HG03565 (cell line): Measurements from ENCODE around the gene PIMREG.

Source experiments
- ATAC-seq: cut with Tn5 transposase; IDR thresholded peaks from one replicate; pipeline ENCODE4 v1.9.1; 2021; ENCODE audit warnings: mild to moderate bottlenecking, moderate library complexity; ENCODE audit not compliant: unreplicated experiment

The PIMREG gene, protein sequence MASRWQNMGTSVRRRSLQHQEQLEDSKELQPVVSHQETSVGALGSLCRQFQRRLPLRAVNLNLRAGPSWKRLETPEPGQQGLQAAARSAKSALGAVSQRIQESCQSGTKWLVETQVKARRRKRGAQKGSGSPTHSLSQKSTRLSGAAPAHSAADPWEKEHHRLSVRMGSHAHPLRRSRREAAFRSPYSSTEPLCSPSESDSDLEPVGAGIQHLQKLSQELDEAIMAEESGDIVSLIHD

DNA sequence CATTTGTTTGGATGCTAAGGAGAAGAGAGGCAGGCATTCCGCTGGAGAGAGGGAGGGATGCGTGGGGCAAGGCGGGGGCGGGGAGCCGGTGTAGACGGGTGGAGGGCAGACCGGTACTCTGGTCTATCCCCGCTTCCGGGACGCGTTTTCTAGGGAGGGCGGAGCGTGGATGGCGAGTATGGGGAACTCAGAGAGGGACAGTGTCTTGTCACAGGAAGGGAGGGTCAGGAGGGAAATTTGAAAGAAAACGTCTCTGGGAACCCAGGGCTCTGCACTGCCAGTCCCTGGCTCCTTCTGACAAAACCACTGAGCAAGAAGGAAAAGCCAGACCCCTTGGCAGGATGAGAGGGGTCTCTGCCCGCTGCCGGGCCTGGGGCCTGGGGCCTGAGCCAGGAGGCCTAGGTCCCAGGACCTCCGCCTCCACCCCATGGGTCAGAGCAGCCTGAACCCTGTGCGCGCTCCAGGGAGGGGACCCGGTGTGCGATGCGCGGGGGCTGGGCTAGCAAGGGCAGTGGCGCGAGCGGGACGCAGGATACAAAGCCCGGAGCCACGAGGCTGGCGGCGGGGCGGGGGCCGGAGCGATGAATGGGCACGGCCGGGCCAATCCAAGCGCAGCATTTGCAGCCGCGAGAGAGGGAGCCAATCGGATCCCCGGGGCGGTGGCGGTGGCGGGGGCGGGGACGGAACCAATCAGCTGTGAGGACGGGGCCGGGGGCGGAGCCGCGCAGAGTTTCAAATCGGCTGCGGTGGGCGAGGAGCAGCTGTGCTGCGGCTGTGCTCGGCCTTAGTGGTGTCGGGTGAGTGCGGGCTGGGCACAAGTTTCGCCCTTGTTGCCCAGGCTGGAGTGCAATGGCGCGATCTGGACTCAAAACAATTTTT is at the start of gene PIMREG:
Gene PIMREG (plus strand): TSS at position 764 of the 879 bp plus-strand sequence. CDS start 656 bp downstream, outside the sequence.
- peak; percentile 64 for ATAC-seq

DNA sequence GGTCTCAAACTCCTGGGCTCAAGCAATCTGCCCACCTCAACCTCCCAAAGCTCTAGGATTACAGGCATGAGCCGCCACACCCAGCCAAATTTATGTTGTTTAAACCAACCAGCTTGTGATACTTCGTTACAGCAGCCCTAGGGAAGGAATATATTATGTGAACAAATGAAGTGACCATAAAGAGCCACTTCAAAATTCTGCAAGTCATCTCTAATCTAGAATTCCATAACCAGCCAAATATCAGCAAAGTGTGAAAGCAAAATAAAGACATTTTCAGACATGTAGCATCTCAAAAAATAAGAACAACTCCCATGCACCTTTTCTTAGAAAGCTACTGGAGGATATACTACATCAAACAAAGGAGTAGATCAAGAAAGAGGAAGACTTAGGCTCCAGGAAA is 45.3 kb upstream of the PIMREG start:
- no peak for ATAC-seq

DNA sequence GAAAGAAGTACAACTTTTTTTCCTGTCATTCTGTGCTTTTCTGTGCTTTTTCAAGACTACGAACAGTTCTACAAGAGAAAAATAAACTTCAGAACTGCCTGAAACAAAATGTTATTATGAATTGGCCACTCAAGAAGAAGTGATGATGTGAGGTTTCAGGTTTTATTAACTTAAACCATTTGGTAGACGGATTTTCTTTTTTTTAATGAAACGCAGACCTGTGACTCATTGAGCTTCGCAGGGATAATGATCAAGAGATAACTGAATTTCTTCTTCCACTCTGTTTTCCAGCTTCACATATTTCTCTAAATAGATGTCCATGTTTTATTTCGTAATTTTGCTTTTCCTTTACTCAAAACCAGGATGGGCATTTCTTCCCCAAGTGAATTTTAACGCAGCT is 42.0 kb upstream of the PIMREG start:
- no peak for ATAC-seq

DNA sequence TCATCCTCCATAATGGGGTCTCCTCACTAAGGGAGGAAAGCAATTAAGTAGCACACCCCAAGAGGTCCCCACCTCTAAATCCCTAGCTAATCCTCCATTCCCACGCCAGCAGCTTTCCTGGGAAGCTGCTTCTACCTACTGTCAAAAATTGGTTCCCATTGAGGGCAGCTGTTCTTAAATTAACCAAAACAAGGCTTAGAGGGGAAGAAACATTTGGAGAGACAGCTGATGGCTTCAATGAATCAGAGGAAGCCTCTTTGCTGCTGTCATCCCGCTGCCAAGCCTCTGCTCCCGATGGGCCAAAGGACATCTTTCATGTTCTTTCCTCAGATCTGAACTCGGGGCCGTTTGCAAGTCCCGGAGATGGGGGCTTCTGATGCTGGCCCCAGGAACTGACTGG is 36.0 kb upstream of the PIMREG start:
- no peak for ATAC-seq

DNA sequence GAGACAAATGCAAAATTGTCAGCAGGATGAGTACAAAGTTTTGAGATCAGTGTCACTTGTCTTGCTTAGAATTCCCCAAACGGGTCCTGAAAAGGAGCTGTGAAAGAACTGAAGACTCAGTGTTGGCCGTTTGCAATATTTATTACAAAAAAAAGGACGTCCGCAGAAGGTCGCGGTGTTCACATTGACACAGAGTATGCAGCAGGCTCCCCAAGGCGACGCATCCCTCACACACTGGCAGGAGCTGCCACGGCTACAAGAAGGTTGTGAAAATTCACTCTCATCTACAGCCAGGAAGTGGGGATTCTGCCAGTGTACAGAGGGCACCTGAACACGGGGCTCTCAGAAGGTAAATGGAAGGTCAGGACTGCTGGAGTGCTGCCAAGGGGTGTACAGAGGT is 35.5 kb upstream of the PIMREG start:
- no peak for ATAC-seq

DNA sequence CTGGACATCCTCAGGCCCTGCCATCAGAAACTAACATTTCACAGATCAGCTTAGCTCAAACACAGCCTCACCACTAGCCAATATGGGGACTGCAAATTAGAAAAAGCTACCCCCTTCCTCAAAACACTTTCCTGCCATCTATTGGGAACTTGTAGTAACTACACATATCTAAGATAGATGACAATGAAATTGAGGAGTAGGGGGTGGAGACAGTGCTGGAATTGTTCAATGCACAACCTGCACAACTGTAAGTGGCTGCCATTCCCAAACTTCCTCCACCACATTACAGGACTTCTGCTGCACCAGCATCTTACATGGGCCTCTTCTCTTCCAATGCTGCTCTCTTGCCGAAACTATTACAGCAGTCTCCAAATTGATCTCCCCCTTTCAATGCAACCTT is 31.2 kb upstream of the PIMREG start:
- no peak for ATAC-seq

DNA sequence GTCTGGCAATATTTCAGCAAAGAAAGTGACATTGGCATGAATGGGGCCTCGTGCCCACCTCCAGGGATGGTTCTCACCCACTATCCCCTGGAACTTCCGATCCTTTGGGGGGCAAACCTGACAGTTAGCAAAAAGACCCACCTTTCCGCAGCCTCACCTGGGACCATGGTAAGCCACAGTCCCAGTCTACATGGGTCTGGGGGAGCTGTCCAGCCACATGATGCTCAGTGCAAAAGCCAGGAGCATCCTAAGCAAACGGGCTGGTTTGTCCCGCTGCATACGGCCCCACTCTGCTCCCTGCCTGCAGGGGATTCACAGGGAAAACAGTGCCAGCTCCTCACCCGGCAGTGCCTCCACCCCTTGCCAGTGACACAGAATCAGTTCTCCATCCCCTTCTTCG is 28.6 kb upstream of the PIMREG start:
- ATAC-seq, result no peak

DNA sequence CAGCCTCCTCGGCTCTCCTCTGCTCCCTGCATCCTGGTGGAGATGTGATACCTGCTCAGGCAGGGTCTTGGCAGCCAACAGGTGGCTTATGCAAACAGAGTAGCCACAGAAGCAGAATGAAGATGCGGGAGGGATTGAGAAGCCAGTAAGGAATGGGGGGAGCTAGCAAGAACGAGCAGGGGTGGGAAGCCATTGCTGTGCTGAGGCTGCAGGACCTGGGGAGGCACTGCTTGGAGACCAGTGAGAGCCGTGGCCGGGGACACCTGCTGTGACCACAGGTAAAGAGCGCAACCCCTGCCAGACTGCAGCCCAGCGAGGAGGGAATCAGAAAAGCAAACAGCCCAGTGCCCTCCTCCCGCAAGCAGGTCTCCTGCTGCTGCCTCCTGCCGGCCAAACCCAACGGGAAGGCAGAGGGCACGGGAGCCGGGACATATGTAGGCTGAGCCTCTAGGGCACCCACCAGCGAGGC is 24.0 kb upstream of the PIMREG start:
- ATAC-seq, result no peak

DNA sequence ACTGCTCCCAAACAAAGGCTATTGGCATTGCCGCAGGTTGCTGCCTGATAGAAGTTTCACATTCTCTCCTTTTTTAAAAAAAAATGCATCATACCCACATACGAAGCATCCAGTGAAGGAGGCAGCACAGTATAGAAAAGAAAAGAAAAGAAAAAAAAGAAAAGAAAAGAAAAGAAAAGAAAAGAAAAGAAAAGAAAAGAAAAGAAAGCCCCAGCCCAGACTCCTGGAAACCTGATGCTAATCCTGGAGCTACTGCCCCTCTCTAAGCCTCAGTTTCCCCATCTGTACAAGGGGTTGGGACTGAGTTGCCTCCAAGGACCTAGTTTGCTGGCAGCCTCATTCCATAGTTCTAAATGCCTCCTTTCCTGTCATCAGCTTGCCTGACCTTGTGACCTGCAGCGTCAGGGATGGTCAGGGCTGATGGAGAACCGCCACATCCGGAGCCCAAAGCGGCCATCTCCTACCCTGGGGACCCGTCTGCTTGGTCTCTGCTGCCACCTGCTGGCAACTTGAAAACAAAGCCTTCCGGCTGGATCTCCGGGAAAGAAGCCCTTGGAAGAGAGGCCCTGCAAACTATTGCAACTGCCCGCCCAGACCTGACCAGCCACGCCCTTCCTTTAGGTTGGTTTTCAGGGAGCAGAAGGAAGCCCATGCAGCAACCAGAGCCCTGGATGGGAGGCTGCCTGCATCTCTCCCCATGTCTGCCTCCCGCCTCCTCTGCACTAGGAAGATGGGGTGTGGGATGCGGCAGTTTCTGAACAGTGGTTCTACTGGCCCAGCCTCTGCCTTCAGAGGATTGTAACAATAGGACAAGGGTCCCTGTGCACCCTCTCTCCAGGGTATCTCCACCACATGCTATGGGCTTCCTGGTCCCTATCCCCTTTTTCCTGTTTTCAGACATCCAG is 22.3 kb upstream of the PIMREG start:
- ATAC-seq, result no peak

DNA sequence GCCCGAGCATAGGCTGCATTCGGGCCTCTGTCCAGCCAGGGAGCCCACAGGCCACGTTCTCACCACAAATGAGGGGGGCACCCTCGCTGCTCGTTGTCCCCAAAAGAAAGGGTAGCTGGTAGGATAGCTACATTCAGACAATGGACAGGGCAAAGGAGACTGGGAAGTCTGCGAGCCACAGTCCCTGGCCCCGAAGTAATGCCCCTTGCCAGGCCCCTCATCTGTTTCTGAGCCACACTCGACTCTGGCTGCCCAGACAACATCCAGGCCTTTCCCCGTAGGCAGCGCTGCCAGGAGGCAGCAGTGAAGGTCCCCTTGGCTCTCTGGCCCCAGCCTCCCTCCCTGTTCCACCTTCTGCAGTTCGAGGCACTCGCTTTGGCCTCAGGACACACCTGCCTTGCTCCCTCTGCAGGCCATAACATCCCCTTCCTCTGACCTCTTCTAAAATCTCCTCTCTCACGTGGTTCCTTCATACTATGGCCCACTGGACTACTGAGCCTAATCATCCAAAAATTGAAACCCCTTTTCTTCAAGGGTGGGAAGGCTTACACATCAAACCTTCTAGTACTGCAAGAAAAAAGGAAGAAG is 21.5 kb upstream of the PIMREG start:
- no peak for ATAC-seq

DNA sequence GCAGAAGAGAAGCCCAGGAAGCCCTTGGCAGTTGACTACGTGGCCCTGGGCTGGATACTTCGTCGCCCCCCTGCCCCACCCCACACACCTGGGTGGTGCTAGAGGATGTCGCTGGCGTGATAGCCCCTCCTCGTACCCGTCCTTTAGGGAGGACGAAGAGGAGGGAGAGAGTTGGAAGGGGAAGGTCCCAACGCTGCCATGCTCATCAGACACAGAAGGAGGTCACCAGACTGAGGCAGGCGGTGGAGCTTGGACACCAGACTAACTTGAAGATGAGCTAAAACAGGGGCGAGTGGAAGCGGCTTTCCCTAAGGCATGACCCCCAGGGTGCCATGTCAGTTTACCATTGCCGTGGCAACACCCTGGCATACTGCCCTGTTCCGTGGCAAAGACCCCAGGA is 20.3 kb upstream of the PIMREG start:
- ATAC-seq, result no peak

DNA sequence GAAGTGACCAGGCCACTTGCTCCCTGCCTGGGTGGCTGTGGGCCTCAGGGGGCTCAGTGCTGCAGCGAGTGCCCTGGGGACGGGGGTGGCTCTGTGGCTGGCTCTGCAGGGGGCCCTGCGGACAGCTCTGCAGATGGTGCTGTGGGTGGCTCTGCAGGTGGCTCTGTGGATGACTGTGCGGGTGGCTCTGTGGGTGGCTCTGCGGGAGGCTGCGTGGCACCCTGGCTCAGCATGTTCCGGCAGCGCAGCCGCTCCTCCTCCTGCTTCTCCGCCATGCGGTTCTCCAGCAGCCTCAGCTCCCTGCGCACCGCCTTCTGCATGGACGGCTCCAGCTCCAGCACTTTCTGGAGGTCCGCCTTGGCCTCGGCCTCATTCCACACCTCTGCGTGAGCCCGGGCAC is 18.8 kb upstream of the PIMREG start:
- ATAC-seq, result no peak

DNA sequence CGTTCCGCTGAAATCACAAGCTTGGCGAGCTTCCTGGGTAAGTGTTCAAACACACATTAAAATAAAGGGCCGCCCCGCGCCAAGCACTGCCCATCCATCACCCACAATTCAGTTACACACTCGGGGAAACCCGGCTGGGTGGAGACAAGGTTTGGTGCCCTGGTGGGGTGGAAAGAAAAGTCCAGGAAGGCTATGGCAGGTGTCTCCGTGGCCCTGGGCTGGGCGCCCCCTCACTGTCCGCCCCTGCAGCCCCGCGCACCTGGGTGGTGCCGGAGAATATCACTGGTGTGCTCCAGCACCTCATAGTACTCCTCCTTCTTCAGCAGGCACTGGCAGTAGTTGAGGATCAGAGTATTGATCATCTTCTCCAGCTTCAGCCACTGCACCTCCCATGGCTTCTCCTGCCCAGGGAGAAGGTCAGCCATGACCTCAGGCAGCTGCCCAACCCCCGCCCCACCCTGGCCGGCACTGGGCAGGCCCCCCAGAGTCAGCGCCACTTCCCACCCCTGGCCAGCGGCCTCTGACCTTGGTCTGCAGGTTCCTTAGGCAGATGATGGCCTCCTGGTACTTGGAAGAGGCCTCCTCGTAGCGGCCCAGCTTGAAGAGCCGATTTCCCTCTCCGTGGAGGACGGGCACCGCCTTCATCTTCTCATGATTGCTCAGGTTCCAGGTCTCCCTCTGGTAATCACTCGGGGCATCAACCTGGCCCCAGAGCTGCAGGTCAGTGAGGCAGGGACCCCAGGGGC is 17.7 kb upstream of the PIMREG start:
- ATAC-seq, result no peak

DNA sequence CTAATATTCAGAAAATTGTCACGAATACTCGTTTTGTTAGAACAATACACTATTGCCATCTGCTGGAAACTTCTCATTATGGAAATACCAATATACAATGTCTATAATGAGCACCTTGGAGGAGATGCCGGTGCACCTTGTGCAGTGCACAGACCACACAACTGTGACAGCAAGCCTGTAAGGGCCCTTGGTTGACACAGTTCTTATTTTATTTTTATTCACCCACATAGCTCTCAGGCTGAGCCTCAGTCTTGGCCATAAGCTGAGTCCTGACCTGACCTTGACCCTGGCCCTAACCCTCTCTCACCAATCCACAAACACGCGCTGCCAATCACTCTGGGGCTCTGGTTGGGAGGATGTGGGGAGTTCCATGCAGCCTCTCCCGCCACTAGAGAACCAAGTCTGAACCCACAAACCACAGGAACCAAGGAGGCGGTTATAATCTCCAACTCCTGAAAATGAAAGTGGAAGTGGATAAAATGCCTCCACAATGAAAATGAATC is 16.9 kb upstream of the PIMREG start:
- ATAC-seq, result no peak

DNA sequence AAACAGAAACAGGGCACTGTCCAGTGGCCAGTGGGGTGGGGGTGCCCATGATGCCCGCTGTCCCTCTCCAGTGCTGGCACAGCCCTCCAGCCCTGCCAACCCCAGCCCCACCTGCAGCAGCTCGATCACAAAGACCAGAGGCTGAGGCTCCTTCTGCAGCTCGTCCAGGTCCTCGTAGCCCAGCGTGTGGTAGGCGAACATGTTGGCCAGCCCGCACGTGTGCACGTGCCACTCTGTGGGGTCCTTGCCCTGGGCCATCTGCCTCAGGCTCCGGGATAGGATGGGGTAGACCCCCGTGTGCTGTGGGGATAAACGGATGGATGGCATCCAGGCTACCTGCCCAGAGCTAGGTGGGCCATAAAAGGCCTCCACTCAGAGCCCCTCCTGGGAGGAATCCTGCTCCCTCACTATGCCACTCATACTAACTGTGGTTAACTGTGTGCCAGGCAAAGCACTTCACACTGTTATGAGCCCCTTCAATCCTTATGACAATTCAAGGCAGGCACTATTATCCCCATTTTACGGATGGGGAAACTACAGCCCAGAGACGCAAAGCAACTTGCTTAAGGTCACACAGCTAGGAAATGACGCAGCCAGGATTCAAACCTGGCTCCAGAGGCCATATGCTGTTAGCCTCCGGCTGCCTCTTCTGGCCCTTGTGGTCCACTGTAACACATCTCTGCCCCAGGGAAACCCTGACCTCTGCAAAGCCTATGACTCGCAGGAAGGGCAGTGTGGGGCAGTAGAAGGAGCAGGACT is 15.9 kb upstream of the PIMREG start:
- ATAC-seq, result no peak

DNA sequence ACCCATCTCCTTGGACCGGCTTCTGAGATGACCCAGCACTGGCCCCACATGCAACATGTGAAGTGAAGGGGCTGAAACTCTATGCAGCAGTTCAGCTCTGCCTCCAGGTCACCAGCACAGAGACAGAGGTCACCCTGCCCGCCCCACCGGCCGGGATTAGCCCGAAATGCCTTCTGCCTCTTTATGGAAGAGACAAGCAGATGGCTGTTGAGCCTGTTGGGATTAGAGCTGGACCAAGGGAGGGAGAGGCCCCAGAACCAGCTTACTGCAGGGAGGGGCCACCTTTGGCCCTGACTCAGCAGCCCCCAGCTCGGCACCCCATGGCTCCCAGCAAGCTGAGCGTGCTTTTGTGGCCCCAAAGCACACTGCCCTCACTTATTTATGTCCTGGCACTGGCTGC is 15.0 kb upstream of the PIMREG start:
- no peak for ATAC-seq

DNA sequence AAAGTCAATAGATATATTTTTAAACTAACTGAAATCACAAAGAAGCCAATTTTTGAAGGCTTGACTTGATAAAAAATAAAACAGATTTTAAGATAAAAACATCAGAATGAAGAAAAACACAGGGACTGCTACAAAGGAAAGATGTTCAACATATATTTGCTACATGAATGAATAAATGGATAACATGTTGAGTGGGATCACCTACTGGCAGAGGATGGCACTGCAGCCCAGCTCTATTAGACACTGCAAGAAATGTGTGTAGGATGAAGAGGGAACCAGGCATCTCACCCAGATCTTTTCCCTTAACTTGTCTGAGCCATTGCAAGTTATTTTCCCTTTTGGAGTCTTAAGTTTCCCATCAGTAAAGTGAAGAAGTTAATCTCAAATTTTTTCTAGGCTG is 13.5 kb upstream of the PIMREG start:
- ATAC-seq, result no peak

DNA sequence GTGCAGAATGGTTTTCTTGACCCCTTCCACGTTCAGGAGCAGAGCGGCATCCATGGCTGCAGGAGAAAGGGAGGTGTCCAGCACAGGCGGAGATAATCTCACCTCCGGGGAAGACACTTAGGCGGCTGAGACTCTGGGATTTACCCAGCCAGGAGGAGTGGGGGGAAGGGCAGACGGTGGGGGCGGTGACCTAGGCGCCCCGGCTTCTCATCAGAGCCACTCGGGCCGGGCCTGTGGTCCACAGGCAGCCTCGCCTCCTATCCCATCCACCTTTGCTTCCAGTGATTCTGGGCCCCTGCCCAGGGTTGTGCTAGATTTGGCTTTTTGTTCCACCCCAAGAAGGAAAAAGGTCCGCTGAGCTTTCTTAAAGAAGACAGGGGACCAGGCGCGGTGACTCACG is 9.2 kb upstream of the PIMREG start, which contains the start of gene AIPL1:
Gene AIPL1 (minus strand): TSS at position 71 of the 400 bp plus-strand sequence. CDS start 17 bp downstream, at position 54.
- no peak for ATAC-seq

DNA sequence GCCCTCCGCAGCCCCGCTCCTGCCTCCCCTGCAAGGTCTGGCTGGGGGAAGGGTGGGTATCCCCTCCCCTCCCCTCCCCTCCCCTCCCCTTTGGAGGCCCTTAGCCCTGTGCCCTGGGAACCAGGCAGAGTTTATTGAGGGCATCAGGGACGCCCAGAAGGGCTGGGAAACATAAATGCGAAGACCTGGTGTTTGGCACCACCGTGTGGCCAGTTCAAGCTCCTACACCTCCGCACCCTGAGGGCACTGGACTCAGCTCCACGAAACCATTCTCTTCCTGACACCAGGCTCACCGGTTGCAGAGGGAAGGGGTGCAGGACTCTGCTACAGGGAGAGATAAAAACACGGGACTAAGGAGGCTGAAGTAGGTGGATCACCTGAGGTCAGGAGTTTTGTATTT is 8.3 kb upstream of the PIMREG start:
- ATAC-seq, result no peak
